Measurements from ENCODE around the gene ZGPAT.

Gene ZGPAT

GRCh38 chr20:63693083-63693732, 14.6 kb upstream of the ZGPAT start:
- H3K79me2 ChIP-seq (ENCODE audit: control insufficient read depth, low read length) = no peaks in the 10 kb centered on the region
- no peak overlapping the region for H3K27ac ChIP-seq (ENCODE audit: low read depth, low read length)
- H3K27me3 ChIP-seq (ENCODE audit: control insufficient read depth, low read length) = no peaks in the 10 kb centered on the region
- H3K9me2 ChIP-seq (replicated peaks; ENCODE audit: control insufficient read depth, low read length) = no peaks in the 10 kb centered on the region
- H3K4me2 ChIP-seq (ENCODE audit: low read length) = no peak overlapping the region
- TF ChIP-seq EZH2phosphoT487 (IDR thresholded peaks at IDR 0.05; ENCODE audit: borderline replicate concordance, low read length) (no peak), CTCF (IDR thresholded peaks at IDR 0.05; ENCODE audit: low read depth, low read length, poor library complexity, severe bottlenecking) (no peak)
- peaks cover 12% of the 10 kb centered on the region for H3K36me3 ChIP-seq (ENCODE audit: control insufficient read depth, low read length)
- H3K4me1 ChIP-seq (ENCODE audit: control insufficient read depth, low read length) = no peaks in the 10 kb centered on the region
- no peaks in the 10 kb centered on the region for H3F3A ChIP-seq (ENCODE audit: control insufficient read depth, insufficient read depth)
- no peak overlapping the region for H3K4me3 ChIP-seq (ENCODE audit: low read length)
- H4K20me1 ChIP-seq (ENCODE audit: control insufficient read depth, insufficient read depth, low read depth, low read length) = no peaks in the 10 kb centered on the region
- H3K9me3 ChIP-seq (ENCODE audit: control insufficient read depth, insufficient read depth, low read length) = no peaks in the 10 kb centered on the region

- Histone ChIP-seq H4K20me1 (ENCODE audit: control insufficient read depth, insufficient read depth, low read depth, low read length) (no peaks in the 10 kb centered on the region), H3F3A (ENCODE audit: control insufficient read depth, insufficient read depth) (no peaks in the 10 kb centered on the region), H3K4me1 (ENCODE audit: control insufficient read depth, low read length) (peaks cover 3% of the 10 kb centered on the region), H3K4me2 (ENCODE audit: low read length) (no peak overlapping the region), H3K27ac (ENCODE audit: low read depth, low read length) (no peak overlapping the region), H3K9me3 (ENCODE audit: control insufficient read depth, insufficient read depth, low read length) (no peaks in the 10 kb centered on the region), H3K9me2 (replicated peaks; ENCODE audit: control insufficient read depth, low read length) (no peaks in the 10 kb centered on the region), H3K27me3 (ENCODE audit: control insufficient read depth, low read length) (no peaks in the 10 kb centered on the region), H3K4me3 (ENCODE audit: low read length) (no peak overlapping the region), H3K36me3 (ENCODE audit: control insufficient read depth, low read length) (peaks cover 12% of the 10 kb centered on the region), H3K79me2 (ENCODE audit: control insufficient read depth, low read length) (no peaks in the 10 kb centered on the region)
- TF ChIP-seq EZH2phosphoT487 (IDR thresholded peaks at IDR 0.05; ENCODE audit: borderline replicate concordance, low read length) (no peak), CTCF (IDR thresholded peaks at IDR 0.05; ENCODE audit: low read depth, low read length, poor library complexity, severe bottlenecking) (no peak)
Measured at GRCh38 chr20:63693733-63694583, 13.9 kb upstream of the ZGPAT start.

- H3K27ac ChIP-seq (ENCODE audit: low read depth, low read length) = no peak overlapping the region
- no peaks in the 10 kb centered on the region for H4K20me1 ChIP-seq (ENCODE audit: control insufficient read depth, insufficient read depth, low read depth, low read length)
- no peaks in the 10 kb centered on the region for H3K27me3 ChIP-seq (ENCODE audit: control insufficient read depth, low read length)
- H3K36me3 ChIP-seq (ENCODE audit: control insufficient read depth, low read length) = peaks cover 12% of the 10 kb centered on the region
- H3K9me2 ChIP-seq (replicated peaks; ENCODE audit: control insufficient read depth, low read length) = no peaks in the 10 kb centered on the region
- no peak overlapping the region for H3K4me2 ChIP-seq (ENCODE audit: low read length)
- TF ChIP-seq EZH2phosphoT487 (IDR thresholded peaks at IDR 0.05; ENCODE audit: borderline replicate concordance, low read length) (no peak), CTCF (IDR thresholded peaks at IDR 0.05; ENCODE audit: low read depth, low read length, poor library complexity, severe bottlenecking) (no peak)
- no peak overlapping the region for H3K4me3 ChIP-seq (ENCODE audit: low read length)
- no peaks in the 10 kb centered on the region for H3F3A ChIP-seq (ENCODE audit: control insufficient read depth, insufficient read depth)
- H3K9me3 ChIP-seq (ENCODE audit: control insufficient read depth, insufficient read depth, low read length) = no peaks in the 10 kb centered on the region
- H3K4me1 ChIP-seq (ENCODE audit: control insufficient read depth, low read length) = peaks cover 9% of the 10 kb centered on the region
- H3K79me2 ChIP-seq (ENCODE audit: control insufficient read depth, low read length) = no peaks in the 10 kb centered on the region
Measured at GRCh38 chr20:63694584-63695423, 13.0 kb upstream of the ZGPAT start.

Measured in DOHH2 (cell line).